GM03348 (cell line): Measurements from ENCODE around the gene GPC3.
"Not testable (repeated sequence)": the region's sequence is repeated elsewhere in the genome, so short reads cannot be mapped to it uniquely, and the experiment has no call there.

Experiments used
- DNase-seq: peaks from one replicate; pipeline ENCODE4 v3.0.0; 2012; ENCODE audit warnings: low spot score

GPC3 gene

DNA sequence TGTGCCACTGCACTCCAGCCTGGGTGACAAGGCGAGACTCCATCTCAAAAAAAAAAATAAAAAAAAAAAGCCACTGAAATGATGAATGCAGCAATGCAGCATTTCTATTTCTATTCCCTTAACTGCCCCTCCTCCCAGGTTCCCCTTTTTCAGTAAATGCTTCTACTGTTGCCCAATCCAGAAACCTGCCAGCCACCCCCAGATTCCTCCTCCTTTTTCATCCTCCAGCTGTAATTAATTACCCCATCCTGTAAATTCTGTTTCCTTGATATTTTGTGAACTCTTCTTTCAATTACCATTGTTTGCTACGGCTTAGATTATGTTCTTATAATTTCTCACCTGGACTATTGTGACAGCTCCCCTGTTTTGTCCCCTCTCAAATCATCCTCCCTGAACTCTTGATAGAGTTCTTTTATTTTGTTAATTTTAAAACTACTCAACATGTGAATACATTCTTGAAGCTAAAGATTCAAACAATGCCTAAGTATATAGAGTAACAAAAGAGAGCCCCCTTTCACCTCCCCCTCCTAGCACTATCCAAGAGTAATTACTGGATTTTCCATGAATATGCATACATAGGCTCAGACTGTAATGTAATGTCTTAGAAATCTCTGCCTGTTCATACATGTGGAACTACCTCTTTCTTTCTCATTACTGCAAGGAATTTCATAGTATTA lies 429.5 kb downstream of the GPC3 start:
- DNase-seq: no peak

GRCh38 chrX:133550665-133551485 lies 434.5 kb downstream of the GPC3 start:
- DNase-seq: no peak

- no peak for DNase-seq
These were observed 436.0 kb downstream of the GPC3 start for GRCh38 chrX:133549295-133549933.

GRCh38 chrX:133546441-133546840 lies 439.0 kb downstream of the GPC3 start:
- DNase-seq: no peak

GRCh38 chrX:133544778-133545177 lies 440.6 kb downstream of the GPC3 start:
- no peak for DNase-seq

GRCh38 chrX:133544115-133544514 lies 441.3 kb downstream of the GPC3 start:
- peak; percentile 23 for DNase-seq

GRCh38 chrX:133543654-133544053 lies 441.7 kb downstream of the GPC3 start:
- DNase-seq: no peak

DNA sequence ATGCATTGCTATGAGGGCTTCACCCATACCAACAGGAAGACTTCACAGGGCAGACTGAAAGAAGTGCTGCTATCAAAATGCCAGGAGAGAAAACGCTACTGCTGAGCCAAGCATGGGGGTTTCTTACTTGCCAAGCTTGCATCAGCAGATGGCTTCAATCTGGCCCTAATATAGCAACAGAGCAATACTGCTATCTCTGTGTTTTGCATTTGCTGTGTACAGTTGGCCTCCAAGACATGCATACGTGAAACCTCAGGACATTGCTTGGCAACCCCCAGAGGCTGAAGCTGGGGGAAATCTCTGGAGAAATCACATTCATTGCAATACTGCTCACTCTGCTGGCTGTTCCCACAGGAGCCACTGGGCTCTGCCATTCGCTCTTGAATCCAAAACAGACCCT lies 442.9 kb downstream of the GPC3 start:
- DNase-seq: peak; percentile 5

DNA sequence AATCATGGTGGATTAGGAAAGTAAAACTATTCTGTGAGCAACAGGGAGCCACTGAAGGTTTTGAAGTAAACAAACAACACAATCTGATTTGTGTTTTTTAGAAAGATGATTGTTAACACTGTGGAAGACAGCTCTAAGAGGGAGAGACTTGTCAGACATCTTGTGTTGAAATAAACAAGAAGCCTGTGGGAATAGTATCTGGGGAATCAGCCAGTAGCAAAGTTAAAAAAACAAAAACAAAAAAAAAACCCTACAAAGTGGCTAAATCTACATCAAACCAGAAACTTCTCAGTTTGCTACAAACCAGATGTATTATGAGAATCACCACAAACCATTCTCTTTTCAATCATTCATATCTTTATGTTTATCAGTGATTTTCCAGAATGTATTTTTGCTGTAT lies 444.4 kb downstream of the GPC3 start:
- DNase-seq: no peak

DNA sequence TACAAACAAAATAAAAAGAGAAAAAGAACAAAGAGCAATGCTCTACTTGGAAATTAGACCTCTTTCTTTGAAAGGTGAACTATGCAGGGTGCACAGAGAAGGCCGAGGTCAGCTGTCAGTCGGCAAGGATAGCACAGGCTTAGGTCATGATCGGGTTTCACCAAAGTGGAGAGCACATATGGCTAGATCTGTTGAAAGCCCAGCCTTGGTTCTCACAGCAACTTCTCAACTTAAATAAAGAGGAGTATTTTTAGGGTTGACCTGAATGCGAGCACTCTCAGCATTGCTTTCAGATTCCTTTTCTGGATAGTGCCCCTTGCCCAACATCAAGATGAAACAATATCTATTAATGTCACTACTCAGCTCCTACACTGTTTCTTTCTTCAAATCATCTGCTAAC lies 447.2 kb downstream of the GPC3 start:
- no peak for DNase-seq

DNA sequence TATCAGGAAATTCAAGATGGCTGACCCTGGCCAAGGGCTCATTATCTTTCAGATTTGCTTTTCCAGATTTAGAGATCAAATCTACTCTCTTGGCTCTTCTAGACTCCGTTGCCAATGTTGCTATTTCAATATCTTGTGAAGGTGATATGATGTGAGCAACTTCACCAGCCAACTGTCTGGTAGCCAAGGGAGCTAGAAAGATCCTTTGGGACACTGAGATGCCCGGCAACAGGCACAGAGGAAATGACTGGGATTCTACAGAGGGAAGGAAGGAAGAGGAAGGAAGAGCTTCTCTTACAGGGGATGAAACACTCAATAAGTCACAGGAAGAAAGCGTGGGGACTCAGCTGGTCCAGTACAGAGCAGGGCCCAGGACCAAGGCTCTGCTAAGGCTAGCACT lies 448.3 kb downstream of the GPC3 start:
- no peak for DNase-seq

DNA sequence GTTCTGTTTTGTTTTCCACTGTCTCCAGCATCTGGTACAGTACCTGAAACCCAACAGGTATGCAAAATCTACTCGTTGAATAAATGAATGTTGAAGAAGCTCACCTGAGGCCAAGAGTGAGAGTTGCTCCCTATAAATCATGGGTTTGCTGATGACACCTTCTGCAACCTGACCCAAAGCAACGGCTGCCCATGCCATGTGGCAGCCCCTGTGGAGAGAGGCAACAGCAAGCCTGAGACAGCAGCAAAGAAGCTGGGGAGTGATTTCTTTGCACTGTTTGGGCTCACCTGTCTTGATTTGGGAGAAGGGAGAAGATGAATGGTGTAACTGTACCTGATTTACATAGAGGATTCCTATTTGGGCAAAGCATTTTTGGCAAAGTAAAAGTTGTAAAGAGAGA lies 450.3 kb downstream of the GPC3 start:
- no peak for DNase-seq

DNA sequence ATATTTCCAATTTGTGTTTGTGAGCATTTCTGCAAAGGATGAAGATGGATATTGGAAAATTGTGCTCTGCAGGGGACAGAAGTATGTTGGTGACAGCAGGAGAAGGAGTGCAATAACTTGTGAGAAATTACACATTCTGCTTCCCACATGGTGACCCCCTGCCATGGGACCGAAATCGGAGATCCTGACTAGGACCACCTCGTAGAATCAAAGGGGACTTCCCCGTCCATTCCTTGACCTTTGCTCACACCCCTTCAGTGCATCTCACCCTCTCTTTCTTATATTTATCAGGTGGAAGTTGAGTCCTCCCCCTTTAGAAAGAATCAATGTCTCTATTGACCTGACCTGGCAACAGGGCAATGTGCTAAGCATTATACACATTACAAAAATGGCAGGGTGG lies 451.2 kb downstream of the GPC3 start:
- DNase-seq: no peak

DNA sequence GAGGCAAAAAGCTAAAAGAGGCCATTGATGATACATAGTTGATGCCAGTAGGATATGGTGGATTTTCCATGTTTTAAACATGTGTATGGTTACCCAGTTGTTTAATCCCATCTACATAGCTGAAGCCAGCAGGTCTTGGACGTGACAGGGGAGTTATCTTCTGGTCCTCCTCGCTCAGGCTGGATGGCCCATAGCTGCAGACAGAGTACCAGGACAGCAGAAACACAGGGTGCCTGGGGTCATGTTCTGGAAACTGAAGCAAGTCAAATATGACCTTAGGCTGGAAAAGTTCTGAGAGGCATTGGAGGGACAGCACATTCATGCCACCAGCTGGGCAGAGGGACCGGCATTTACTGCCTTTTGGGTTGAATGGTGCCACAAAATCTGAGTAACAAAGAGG lies 452.1 kb downstream of the GPC3 start:
- DNase-seq: no peak

GRCh38 chrX:133530960-133531359 lies 454.4 kb downstream of the GPC3 start:
- no peak for DNase-seq

DNA sequence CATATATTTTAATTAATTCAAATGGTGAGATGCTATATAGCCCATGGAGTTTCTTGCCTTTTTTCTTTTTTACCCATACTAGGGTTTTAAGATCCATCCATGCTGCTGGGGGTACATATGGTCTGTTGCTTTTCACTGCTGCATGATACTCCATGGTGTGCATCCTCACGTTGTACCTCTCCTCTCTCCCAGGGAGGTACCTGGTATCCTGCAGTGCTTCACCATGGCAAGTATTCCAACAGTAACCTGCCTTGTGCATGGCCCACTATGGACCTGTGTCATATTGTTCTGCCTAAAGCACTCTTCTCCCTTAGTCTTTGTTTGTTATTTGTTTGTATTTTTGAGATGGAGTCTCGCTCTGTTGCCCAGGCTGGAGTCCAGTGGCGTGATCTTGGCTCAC lies 455.8 kb downstream of the GPC3 start:
- DNase-seq: no peak

GRCh38 chrX:133527825-133528224 lies 457.6 kb downstream of the GPC3 start:
- no peak for DNase-seq

DNA sequence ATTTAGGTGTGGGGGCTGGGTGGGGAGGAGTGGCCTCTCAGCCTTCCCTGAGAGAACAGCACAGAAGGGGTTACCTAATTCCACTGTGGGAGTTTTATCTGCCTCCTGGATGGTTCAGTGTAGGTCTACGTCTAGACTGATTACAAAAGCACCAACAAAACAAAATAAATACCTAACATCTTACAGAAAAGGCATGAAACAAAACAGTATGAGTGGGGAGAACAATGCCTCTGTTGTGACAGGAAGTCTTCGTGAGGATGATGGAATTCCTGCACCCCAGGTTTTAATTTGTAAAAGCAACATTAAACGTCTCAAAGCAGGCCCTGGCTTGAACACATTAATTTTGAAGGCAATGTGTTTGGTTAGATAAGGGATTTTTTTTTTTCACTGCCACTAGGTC lies 458.0 kb downstream of the GPC3 start:
- DNase-seq: no peak

GRCh38 chrX:133526773-133527172 lies 458.6 kb downstream of the GPC3 start:
- not testable (repeated sequence) for DNase-seq

- DNase-seq: no peak
These were observed 461.9 kb downstream of the GPC3 start for GRCh38 chrX:133523526-133523925.

- DNase-seq: peak; percentile 15
These were observed 462.3 kb downstream of the GPC3 start for GRCh38 chrX:133523081-133523487.

DNA sequence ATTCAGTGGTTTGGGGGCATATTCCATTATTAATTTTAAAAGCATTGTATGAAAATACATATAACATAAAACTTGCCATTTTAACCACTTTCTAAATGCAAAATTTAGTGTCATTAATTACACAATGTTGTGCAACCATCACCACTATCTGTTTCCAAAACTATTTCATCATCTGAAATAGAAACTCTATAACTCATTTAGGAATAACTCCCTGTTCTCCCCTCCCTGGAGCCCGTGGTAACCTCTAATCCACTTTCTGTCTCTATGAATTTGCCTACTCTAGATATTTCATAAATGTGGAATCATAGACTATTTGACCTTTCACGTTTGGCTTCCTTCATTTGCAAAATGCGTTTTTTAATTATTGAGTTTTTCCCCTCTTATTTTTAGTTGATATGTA lies 468.7 kb downstream of the GPC3 start:
- DNase-seq: no peak

DNA sequence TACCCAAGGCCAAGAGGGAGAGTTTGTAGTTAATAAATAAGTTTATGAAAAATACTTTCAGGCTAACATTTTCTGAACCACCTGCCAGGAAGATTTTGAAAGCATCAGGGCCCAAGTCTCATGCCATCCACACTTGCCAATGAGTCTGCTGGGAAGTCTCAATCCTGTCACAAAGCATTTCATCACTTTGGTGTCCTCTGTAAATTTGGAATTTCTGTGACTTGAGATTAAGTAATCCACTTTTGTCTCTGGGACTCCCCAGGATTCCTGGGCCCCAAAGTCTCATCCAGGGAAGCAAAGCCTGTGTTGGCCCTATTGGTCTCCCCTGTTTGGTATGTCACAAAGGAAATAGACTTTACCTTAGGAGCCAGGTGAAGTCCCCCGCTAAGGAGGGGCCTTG lies 470.9 kb downstream of the GPC3 start:
- DNase-seq: no peak
